TTC549 (cell line): Measurements from ENCODE around the gene GGNBP2.
"Not testable (repeated sequence)": the region's sequence is repeated elsewhere in the genome, so short reads cannot be mapped to it uniquely, and the experiment has no call there.

Experiments
- FAIRE-seq: peaks from 2 replicates; lab custom pipeline; 2012; peaks lifted over from hg19 to GRCh38; lab: Jason Lieb, UNC

The GGNBP2 gene

DNA sequence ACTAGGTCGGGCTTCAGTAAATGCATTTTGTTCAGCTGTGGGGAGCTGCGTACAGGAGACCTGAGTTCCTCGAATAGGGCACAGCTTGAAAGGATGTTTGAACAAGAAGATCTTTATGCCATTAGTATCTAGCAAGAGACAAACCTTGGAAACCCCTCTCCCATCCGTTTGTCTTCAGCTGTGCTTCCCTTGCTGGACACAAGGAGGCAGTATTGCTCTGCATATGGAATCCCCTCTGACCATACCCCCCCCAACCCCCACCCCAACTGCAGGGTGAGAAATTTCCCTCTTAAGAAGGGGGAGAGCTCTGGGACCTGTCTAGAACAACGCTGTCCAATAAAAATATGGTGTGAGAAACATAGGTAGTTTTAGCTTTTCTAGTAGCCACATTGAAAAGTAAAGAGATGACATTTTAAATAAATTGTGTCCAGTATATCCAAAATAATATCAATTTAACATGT lies 58.2 kb downstream of the GGNBP2 start:
- FAIRE-seq, result no peak

DNA sequence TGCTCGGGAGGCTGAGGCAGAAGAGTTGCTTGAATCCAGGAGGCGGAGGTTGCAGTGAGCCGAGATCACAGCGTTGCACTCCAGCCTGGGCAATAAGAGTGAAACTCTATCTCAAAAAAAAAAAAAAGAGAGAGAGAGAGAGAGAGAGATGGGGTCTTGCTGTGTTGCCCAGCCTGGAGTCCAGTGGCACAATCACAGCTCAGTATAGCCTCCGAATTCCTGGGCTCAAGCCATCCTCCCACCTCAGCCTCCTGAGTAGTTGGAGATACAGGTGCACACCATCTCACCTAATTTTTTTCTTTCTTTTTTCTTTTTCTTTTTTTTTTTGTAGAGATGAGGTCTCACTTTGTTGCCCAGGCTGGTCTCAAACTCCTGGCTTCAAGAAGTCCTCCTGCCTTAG lies 60.3 kb downstream of the GGNBP2 start:
- FAIRE-seq, result not testable (repeated sequence)

DNA sequence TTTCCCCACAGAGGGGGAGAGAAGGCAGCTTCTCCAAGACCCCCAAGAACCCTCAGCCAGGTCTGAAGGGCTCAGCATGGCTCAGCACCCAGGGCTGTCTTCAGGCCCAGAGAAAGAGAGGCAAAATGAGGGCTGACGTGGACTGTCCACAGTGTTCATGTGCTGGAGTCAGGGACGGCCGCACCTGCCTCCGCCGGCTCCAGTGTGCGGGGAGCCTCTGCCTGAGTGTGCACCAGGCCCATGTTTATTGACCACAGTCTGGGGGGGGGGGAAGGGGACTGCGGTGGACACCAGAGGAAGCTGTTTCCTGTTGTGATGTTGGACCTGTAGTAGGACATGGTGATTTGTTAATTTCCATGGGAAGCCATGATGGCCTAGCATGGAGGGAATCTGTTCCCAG lies 63.6 kb downstream of the GGNBP2 start:
- FAIRE-seq, result no peak

DNA sequence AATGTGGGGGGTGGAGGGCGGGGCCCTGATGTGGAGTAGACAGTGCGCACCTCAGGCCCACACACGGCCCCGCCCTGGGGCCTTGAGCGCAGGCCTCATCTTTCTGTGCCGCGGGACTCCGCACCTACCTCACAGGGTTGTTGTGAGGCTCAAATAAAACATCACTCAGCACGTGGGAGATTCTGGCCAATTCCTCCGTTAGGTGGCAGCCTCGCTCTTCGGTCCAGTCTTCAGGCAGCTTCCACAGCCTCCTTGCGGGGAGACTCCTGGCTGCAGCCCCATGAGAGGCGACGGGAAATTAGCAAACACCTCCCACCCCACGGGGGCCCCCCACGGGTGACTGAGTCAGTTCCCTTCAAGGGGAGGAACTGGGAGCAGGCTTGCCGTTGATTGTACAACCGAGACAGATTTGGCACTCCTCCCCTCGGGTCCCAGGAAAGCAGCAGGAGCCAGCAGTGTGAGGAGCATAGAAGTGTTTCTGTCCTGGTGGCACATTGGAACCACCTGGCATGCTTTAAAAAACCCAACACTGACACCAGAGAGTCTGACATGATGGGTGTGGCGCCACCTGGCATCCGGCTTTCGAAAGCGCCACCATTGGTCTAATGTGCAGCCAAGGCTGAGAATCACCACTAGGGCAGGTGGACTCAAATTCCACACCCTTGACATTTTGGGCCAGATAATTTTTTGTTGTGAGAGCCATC lies 64.2 kb downstream of the GGNBP2 start:
- FAIRE-seq, result no peak

DNA sequence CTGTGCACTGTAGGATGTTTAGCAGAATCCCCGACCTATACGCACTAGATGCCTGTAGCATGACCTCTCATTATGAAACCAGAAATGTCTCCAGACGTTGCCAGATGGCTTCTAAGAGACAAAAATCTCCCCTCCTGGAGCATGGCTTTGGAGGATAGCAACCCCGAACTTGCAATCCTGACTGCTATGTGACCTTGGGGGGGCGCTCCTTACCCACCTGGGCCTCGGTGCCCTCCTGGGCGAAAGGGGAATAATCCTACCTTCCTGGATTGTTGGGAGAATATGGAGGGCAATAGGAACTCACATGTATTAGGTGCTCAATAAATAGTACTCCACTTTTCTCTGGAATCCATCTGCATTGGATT lies 64.8 kb downstream of the GGNBP2 start:
- FAIRE-seq, result no peak

DNA sequence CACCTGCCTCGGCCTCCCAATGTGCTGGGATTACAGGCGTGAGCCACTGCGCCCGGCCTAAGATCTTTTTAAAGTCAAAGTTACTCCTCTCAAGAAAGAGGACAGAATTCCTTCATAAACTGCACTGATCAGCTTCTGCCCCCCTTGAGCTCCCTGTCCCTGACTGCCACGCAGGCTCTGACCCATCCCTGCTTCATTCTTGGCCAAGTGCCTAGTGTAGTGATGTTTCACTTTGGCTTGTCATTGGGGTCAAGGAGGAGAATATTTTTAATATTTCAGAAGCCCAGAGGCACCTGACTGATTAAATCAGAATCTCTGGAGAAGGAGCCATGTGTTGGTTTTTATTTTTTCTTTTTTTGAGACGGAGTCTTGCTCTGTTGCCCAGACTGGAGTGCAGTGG lies 65.8 kb downstream of the GGNBP2 start:
- no peak for FAIRE-seq

DNA sequence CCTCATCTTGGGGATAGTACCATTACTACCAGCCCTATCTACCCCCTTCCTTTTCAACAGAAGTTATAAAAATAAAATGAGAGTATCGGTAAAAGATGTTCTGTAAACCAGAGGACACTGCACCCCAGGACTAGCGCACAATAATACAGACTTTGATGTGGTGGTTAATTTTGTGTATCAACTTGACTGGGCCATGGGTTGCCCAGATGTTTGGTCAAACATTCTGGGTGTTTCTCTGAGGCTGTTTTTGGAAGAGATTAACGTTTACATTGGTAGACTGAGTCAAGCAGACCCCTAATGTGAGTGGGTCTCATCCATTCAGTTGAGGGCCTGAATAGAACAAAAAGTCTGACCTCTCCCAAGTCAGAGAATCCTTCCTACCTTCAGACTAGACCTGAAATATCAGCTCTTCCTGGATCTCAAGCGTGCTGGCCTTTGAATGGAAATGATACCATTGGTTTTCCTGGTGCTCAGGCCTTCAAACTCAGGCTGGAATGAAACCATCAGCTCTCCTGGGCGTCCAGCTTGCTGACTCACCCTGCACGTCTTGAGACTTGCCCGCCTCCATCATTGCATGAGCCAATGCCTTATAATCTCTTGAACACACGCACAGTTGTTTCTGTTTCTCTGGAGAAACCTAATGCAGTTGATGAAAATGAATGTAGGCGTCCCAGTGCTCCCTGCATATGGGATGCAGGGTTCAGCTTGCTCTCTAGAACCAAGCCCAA lies 66.8 kb downstream of the GGNBP2 start:
- no peak for FAIRE-seq

DNA sequence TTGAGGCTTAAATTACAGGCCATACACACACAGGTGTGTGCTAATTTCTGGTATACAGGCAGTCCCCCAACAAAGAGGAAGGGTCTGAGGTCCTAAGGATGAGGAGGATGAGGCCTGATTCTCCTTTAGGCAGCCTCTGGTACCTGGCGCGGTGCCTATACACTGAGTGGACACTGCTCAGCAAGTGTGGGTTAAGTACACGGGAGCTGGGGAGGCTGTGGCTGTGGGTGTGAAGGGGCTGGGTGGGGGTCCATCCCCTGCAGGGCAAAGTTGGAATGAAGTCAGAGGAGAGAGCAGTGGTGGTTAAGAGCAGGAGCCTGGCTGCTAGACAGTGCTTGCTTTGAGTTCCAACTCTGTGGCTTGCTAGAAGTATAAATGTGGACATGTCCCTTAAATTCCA lies 67.6 kb downstream of the GGNBP2 start:
- FAIRE-seq, result no peak

DNA sequence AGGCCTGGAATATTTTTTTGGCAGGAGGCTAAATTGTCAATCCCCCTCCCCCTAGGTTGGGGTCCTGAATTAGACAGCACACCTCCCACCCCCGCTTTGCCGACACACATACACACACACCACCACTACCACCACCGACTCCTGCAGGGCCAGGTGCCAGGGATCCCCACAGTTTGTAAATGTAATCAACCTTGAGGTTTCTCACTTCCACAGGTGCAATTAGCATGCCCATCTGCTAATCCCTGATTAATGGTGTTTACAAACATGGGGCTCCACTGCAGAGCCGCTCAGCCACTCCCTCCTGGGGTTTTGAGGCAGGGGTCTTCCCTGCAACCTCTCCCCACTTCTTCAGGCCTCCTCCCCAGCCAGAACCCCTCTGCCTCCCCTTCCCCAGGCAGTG lies 68.4 kb downstream of the GGNBP2 start:
- FAIRE-seq, result no peak

DNA sequence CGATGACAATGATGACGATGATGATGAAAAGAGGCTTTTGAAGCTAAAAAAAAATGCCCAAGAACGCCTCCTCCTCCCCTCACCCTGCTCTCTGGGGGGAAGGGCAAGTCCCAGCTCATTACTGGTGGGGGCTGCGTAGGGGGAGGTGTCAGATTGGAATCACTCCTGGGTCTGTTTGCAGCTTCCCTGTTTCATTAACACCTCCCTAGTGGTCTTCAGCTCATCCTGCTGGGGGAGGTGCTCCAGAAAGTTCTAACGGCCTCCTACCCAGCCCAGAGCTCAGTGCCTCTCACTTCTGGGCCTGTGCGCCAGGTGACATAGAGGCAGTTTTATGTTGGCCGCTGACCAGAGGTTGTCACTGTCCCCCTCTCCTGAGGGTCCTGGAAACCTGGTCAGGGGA lies 69.4 kb downstream of the GGNBP2 start:
- FAIRE-seq, result no peak

DNA sequence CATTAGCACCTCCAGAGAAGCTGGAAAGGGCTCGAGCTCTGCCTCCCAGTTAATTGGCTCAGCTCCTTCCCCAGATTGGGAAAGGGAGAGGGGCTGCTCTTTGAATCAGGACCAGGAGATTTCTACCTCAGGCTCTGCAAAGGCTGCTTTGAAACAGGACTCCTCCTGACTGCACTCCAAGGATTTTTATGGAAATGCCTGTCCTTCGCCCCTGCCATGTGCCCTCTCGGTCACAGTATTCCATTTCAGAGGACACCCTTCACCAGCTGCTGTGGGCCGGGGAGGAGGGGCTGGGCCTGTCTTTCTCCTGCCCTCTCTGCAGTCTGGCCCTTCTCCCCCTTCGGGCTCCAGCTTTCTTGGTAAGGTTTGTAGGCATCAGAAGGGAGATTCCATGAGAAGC lies 70.2 kb downstream of the GGNBP2 start:
- no peak for FAIRE-seq

DNA sequence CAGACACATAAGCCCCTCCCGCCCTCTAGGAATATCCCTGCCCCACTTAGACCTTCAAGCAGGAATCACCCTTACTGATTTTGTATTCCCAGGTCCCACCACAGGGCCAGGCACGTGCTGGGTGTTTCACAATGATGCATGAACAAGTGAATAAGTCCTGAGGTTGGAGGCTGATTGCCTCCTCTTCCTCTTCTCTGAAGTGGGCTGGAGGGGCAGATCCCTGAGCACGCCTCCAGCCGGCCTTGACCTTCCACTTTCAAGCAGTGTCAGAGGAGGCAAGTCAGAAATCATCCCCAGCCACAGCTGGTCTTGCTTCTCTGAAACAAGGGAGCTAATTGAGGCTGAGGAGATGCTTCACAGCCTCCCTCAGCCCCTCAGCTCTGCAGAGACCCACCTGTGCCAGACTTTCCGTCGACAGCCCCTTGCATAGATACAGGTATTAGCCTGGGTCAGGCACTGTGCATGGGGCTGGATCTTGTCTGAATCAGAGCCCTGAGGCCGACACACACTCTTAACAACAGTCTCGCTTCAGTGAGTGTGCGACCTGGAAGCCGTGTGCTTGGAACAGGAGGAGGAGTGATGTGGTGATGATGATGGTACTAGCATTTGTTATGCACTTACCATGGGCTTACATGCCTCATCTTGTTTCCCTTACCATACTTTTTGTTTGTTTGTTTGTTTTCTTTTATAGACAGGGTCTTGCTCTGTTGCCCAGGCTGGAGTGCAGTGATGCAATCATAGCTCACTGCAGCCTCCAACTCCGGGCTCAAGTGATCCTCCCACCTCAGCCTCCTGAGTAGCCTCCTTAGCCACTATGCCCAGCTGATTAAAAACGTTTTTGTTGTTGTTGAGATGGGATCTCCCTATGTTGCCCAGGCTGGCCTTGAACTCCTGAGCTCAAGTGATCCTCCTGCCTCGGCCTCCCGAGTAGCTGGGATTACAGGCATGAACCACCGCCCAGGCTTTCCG lies 71.6 kb downstream of the GGNBP2 start:
- no peak for FAIRE-seq

DNA sequence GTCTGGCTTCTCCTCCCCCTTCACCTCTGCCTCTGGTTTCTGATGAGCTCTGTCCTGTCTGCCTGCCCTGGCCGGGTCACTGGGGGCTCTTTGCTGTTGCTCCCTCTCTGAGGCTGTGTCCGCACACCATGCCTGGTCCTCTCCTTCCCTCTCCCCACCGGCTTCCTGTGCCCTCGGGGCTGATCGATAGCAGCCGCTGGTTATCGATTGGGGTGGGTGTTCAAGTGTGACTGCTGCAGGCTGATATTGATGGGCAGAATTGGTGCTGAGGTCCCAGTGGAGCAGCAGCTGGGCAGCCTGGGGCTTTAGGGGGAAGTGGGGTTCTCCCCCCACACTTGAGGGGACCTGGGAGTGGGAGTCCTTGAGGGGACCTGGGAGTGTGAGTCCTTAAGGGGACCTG lies 73.1 kb downstream of the GGNBP2 start:
- no peak for FAIRE-seq

DNA sequence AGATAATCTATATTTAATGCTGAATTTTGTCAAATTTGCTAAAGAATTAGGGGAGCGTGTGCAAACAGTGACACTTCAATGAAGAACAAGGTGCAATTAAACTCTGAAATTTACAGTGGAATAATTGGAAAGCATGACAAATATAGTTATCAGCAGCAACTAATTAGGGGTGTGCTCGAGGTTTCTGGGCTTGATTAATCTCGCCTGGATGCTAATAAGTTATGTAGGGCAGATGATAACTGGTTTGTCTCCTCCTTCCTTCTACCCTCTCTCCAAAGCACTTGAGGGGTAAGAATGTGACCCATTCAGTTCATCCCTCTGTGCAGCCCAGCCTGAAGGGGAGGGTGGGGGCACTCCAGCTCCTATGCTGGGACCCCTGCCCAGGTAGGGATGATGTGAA lies 78.6 kb downstream of the GGNBP2 start:
- no peak for FAIRE-seq

DNA sequence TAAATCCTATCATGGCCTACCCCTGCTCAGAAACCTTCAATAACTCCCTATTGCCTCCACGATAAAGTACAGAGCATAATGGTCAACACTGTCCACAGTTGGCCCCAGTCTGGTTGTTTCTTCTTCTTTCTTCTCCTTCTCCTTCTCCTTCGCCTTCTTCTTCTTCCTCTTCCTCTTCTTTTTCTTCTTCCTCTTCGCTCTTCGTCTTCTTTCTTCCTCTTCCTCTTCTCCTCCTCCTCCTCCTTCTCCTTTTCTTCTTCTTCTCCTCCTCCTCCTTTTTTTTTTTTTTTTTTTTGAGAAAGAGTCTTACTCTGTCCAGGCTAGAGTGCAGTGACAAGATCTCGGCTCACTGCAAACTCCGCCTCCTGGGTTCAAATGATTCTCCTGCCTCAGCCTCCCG lies 80.5 kb downstream of the GGNBP2 start:
- no peak for FAIRE-seq

DNA sequence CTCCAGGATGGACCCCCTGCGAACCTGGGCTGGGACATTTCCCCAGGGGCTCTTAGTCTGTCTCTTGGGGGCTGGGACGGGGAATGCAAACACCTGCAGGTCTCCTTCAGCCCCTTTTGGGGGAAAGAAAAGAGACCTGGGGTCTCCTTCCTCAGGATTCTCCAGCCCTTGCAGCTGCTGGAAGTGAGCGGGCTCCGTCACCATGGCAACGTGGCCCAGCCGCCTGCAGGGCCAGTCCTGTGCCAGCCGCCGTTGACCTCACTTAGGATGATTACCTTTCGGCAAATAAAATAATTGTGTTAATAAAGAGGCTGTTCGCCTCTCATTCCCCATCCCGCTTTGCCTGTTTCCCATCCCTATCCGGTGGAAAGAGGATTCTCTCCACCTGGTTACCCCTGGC lies 82.4 kb downstream of the GGNBP2 start:
- FAIRE-seq, result no peak

DNA sequence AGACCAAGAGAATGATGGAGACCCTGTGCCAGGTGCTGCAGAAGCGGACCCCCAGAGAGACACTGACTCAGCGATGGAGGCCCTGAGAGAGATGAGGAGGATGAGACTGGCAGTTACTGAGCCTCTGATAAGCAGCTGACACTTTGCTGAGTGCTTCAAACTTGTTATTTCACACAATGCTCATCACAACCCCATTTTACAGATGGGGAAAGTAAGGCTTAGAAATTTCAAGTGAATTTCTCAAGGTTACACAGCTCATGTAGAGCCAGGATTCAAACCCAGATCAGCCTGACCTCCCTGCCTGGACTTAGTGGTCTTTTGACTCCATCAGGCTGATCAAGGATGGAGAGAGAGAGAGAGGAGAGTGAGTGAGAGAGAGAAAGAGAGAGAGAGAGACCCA lies 83.9 kb downstream of the GGNBP2 start:
- no peak for FAIRE-seq

DNA sequence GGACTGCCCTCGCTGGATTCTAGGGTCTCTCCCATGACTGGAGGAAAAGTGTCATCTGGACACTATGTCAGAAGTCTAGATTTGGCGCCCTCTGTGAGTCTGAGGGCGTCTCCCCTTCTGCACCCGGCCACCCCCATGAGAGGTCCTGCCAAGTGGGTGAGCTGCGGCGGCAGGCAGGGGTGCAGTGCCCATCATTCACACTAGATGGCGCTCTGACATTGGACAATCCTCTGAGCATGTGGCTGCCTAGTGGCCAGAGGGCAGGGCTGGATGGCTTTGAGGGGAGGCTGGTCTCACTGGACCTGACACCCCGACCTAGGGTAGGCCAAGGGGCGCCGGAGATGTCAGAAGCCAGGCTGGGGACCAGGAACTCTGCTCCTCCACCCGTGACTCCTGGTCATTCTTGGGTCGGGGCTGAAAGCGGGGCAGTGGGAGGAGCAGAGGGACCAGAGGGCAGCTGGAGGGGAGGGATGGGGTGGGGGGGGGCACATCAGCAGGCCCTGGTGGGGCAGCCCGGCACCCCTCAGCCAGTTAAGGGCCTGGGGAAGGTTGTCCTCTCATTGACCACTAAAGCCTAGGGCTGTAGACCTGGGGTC lies 84.6 kb downstream of the GGNBP2 start:
- FAIRE-seq, result no peak

DNA sequence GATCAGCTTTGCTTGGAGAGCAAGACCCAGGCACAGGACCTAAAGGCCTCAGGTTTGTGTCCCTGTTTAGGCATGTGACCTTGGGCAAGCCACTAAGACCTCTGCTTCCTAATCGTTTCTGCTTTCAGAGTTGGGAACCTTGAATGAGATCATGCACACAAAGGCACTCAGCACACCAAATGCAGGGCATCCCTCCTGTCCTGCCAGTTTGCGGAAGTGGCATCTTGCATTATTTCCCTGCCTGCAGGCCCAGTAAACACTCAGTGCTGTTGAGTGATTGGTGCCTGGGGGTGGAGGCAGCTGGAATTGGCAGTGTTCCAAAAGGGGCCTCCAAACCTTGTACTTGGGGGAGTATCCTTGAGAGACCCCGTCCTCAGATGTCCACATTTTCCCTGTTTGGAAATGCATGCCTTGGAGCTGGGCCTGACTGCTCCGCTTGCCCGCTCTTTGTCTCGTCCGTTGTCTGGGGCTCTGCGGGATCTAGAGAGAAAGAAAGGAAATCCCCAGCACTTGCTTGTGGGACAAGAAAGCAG lies 85.3 kb downstream of the GGNBP2 start:
- FAIRE-seq, result no peak

DNA sequence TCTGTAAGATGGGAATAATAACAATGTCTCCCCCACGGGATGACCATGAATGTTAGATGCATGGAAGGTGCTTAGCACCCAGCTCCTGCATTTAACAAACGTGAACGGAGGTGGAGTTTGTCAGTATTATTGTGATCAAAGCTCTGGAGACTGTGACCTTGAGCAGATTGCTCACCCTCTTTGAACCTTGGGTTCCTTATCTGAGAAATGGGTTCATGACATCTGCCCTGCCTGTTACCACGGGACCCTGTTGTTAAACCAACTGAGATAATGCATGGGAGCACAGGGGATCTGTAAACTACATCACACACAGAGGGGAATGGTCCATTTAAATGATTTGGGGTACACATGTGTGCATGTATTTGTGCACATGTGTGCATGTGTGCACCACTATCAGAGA lies 86.3 kb downstream of the GGNBP2 start:
- no peak for FAIRE-seq

DNA sequence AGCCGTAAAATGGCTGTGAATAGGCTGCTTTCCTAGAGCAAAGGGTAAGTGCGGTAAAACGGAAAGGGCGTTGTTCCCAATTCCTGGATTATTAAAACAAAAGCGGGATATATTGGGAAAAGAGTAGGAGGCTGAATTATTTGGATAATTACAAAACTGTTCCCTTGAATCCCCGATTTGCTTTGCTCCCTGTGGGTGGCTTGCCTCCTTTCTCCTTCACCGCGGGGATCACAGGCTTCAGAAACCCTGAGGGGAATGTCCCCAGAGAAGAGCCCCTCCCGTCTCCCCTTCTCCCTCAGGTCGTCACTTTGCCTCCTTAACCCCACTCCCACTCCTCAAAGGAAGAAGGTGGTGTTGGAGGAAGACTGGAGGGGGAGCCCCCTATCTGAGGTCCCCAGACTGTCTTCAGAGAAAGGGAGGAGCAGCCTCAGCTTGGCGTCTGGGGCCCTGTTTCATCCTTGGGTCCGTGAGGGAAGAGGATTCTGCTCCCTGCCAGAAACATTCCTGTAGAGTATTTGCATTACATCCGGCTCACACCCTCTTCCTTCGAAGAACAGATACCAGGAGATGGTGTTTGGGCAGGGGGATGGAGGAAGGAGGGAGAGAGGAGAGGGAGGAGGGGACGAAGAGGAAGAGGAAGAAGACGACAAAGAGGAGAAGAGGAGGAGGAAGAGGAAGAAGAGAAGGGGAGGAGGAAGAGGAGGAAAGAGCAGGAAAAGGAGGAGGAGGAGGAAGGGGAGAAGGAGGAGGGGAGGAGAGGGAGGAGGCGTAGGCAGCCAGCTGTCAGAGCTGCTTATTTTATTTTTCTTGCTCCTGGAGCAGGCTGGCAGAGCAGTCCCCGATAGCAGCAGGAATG lies 88.4 kb downstream of the GGNBP2 start:
- FAIRE-seq, result no peak
